ENCODE results near the gene DPM3. TPM values are rescaled to one million over a fixed set of nuclear protein-coding genes. Genes with fewer than 3 reads are reported as not detected.

The DPM3 gene
- polyA plus RNA-seq, 1 of the 3 experiments (the other 2 are of a cell fraction) = 317 TPM

- CTCF ChIA-PET = interaction anchor here (0.6 to 14.8 kb wide), 41 partner anchors 9 to 436 kb away, joined by 3 to 496 read pairs (median 5); partner anchors contain the start of genes ADAM15, EFNA1, ENTREP3 and MSTO1
- Histone ChIP-seq H3K9ac (peak within 1 kb of the TSS; percentile 96), H3K4me3 (ENCODE audit: low read depth in 2 of 2, low read length in 1 of 2) (peak within 1 kb of the TSS; percentile 75 to 93), H3K4me2 (peak within 1 kb of the TSS; percentile 94), H3K27ac (ENCODE audit: low read depth in 2 of 2, low read length in 1 of 2) (peak within 1 kb of the TSS; percentile 92), H3K9me2 (no peaks in the 10 kb centered on the region), H3K79me2 (ENCODE audit: insufficient read depth) (peaks cover 41% of the 10 kb centered on the region), H3K4me1 (ENCODE audit: control insufficient read depth in 1 of 2, insufficient read depth in 2 of 2, low read depth in 1 of 2, low read length in 1 of 2) (peaks cover 0 to 33% of the 10 kb centered on the region in 2 experiments; a peak in 3 of 4 replicates), H3K9me3 (no peaks in the 10 kb centered on the region), H3K27me3 (ENCODE audit: insufficient read depth) (no peaks in the 10 kb centered on the region), H4K20me1 (ENCODE audit: insufficient read depth) (no peaks in the 10 kb centered on the region), H2AFZ (ENCODE audit: low read depth) (peak within 1 kb of the TSS; percentile 80), H3K36me3 (replicated peaks in 1 of 2; ENCODE audit: control insufficient read depth in 1 of 2, insufficient read depth in 2 of 2, low read length in 1 of 2) (peaks cover 24 to 37% of the 10 kb centered on the region in 2 experiments), H3F3A (replicated peaks; ENCODE audit: insufficient read depth) (peaks cover 40% of the 10 kb centered on the region)
- TF ChIP-seq USF1 (IDR thresholded peaks at IDR 0.05; ENCODE audit: borderline replicate concordance, low read depth) = peak; percentile 73; the same call in 1 of the 2 replicates
- no peak for TF ChIP-seq SMC3 (IDR thresholded peaks at IDR 0.05; ENCODE audit: low read depth, low read length)
- TF ChIP-seq TAF1 (IDR thresholded peaks at IDR 0.05; ENCODE audit: borderline replicate concordance, low read depth, low read length) = no peak; the same call in 1 of the 2 replicates
- TF ChIP-seq TEAD4 (IDR thresholded peaks at IDR 0.05; ENCODE audit: borderline replicate concordance, insufficient read depth) = no peak
- TF ChIP-seq JUND (IDR thresholded peaks at IDR 0.05) = no peak
- no peak for TF ChIP-seq PBX3 (IDR thresholded peaks at IDR 0.05)
- TF ChIP-seq CHD2 (IDR thresholded peaks at IDR 0.05; ENCODE audit: low read length, partially characterized antibody) = peak; percentile 11
- TF ChIP-seq SIN3A (IDR thresholded peaks at IDR 0.05; ENCODE audit: borderline replicate concordance, low read depth, low read length) = peak; percentile 41; the same call in 1 of the 2 replicates
- peak; percentile 91 for TF ChIP-seq MAX (IDR thresholded peaks at IDR 0.05; ENCODE audit: low read depth)
- TF ChIP-seq NRF1 (IDR thresholded peaks at IDR 0.05; ENCODE audit: low read depth, low read length) = peak; percentile 87
- peak; percentile 14; the same call in 1 of the 2 replicates for TF ChIP-seq USF2 (IDR thresholded peaks at IDR 0.05; ENCODE audit: borderline replicate concordance, low read depth, low read length)
- TF ChIP-seq MXI1 (IDR thresholded peaks at IDR 0.05; ENCODE audit: low read depth, low read length) = peak; percentile 85
- no peak for TF ChIP-seq RFX5 (IDR thresholded peaks at IDR 0.05; ENCODE audit: low read length)
- TF ChIP-seq POLR2AphosphoS5 (IDR thresholded peaks at IDR 0.05; ENCODE audit: low read depth, low read length) = 0 out of 2 replicates have a peak, but pooled peaks have one; percentile 23
- no peak for TF ChIP-seq RAD21 (IDR thresholded peaks at IDR 0.05; ENCODE audit: low read length)
- TF ChIP-seq GATA2 (CRISPR knock-in tag; IDR thresholded peaks at IDR 0.05) = no peak
- TF ChIP-seq FOSL2 (IDR thresholded peaks at IDR 0.05; ENCODE audit: borderline replicate concordance, low read depth) = no peak
- no peak for TF ChIP-seq RXRA (IDR thresholded peaks at IDR 0.05; ENCODE audit: borderline replicate concordance, low read depth)
- POLR2A ChIA-PET = interaction anchor here (0.7 to 2.8 kb wide), 12 partner anchors 11 to 89 kb away, joined by 3 to 27 read pairs (median 4); partner anchors contain the start of genes DPM3, EFNA1, SLC50A1 and THBS3
- WGBS (ENCODE audit: low lambda C conversion rate) = 6% methylated on average over 28 of the region's 38 CpGs
- DNase-seq = peak; percentile 91
Measured at GRCh38 chr1:155173478-155174323, 33.4 kb upstream of the DPM3 start, which contains the start of gene TRIM46. TRIM46 (plus strand) TSS chr1:155173849; CDS start chr1:155173967, 118 bp downstream.

All from SK-N-SH (cell line).